K562 (cell line): ENCODE measurements around the gene JADE2. TPM values are rescaled to one million over a fixed set of nuclear protein-coding genes. Genes with fewer than 3 reads are reported as not detected.
A peak's percentile ranks its signal among the peaks of the same experiment; 100 is the strongest.

ENCODE experiments used
- ATAC-seq: fragments of 200-7000 bp; cut with Tn5 transposase; 3 replicates; pipeline ENCODE4 v1.9.1; 2020; ENCODE audit warnings: moderate library complexity
- BruUV-seq: library from RNA; stranded (reverse); fragments of 400-500 nt; replicated peaks from 2 replicates; lab custom pipeline; 2021; lab: Mats Ljungman, UMichigan
- CTCF ChIA-PET: fragments of 300-600 bp; formaldehyde crosslinking; extraction: SDS; loops from one replicate; lab custom pipeline; 2021; ENCODE audit warnings: low intra/inter-chr PET ratio; lab: Yijun Ruan, JAX
- POLR2A ChIA-PET: fragments of 300-600, 350-650 bp; sonication (Branson Sonifier 250); formaldehyde crosslinking; extraction: SDS; loops from one replicate; lab custom pipeline; 2021; ENCODE audit warnings: antibody characterized with exemption, inconsistent platforms; lab: Yijun Ruan, JAX
- DNase-seq, 4 experiments: peaks; one replicate each; pipeline versions ENCODE4 v3.0.0 to v3.0.0-alpha.2; 2011 to 2018; ENCODE audit warnings: low spot score in 3 of 4, mixed read lengths in 3 of 4; ENCODE audit errors: extremely low read depth in 1 of 4
- FAIRE-seq: peaks from 2 replicates; lab custom pipeline; 2011; peaks lifted over from hg19 to GRCh38; lab: Jason Lieb, UNC
- H2AFZ ChIP-seq: 2 replicates; pipeline ENCODE4 v1.6.0; 2011; ENCODE audit warnings: low read depth, low read length, control low read depth, inconsistent platforms
- H3K27ac ChIP-seq: fragments of 200-600 bp; 3 replicates; pipeline ENCODE4 v1.8.0; 2011; ENCODE audit warnings: low read depth, mild to moderate bottlenecking, control low read depth, inconsistent platforms, low read length, moderate library complexity, mixed read lengths; ENCODE audit errors: extremely low read depth
- H3K27me3 ChIP-seq, 2 experiments: fragments of 300-600 bp in 1 of 2; 2 replicates in 1 of 2; 3 replicates in 1 of 2; pipeline versions ENCODE4 v1.6.0 to v1.8.0; 2011; ENCODE audit warnings: inconsistent platforms in 2 of 2, low read length in 2 of 2, mild to moderate bottlenecking in 1 of 2, mixed read lengths in 1 of 2, moderate library complexity in 1 of 2; ENCODE audit not compliant: control insufficient read depth in 2 of 2, insufficient read depth in 2 of 2
- H3K36me3 ChIP-seq: fragments of 300-600 bp; 3 replicates; pipeline ENCODE4 v1.8.0; 2011; ENCODE audit warnings: mild to moderate bottlenecking, low read length, inconsistent platforms; ENCODE audit not compliant: control insufficient read depth, insufficient read depth
- H3K4me1 ChIP-seq, 2 experiments: fragments of 200-600 bp in 1 of 2; replicated peaks in 1 of 2; 2 replicates in 1 of 2; 3 replicates in 1 of 2; pipeline versions ENCODE4 v1.5.1 to v1.8.0; 2011; ENCODE audit warnings: inconsistent platforms in 2 of 2, low read length in 2 of 2, mild to moderate bottlenecking in 1 of 2, mixed read lengths in 1 of 2, moderate library complexity in 1 of 2; ENCODE audit not compliant: control insufficient read depth in 2 of 2, insufficient read depth in 2 of 2
- H3K4me2 ChIP-seq: 2 replicates; pipeline ENCODE4 v1.6.1; 2011; ENCODE audit warnings: low read length, control low read depth, inconsistent platforms, mixed read lengths; ENCODE audit not compliant: insufficient read depth
- H3K4me3 ChIP-seq: fragments of 200-600 bp; sonication (generic), shearing (Covaris generic); 2 replicates; pipeline ENCODE4 v1.5.1; 2016; ENCODE audit warnings: control low read depth, inconsistent platforms
- H3K79me2 ChIP-seq: fragments of 200-600 bp; 3 replicates; pipeline ENCODE4 v1.8.0; 2011; ENCODE audit warnings: low read length, inconsistent platforms; ENCODE audit not compliant: control insufficient read depth, insufficient read depth
- H3K9ac ChIP-seq, 2 experiments: 2 replicates each; pipeline versions ENCODE4 v1.6.0 to v1.6.1; 2011; ENCODE audit warnings: low read depth in 2 of 2, low read length in 2 of 2, control low read depth in 1 of 2, inconsistent platforms in 1 of 2, mild to moderate bottlenecking in 1 of 2, mixed read lengths in 1 of 2; ENCODE audit not compliant: insufficient read depth in 1 of 2
- H3K9me1 ChIP-seq: one replicate; pipeline ENCODE4 v1.6.0; 2011; ENCODE audit warnings: inconsistent platforms, mild to moderate bottlenecking, low read length, moderate library complexity; ENCODE audit not compliant: control insufficient read depth, insufficient read depth
- H3K9me3 ChIP-seq: replicated peaks from 2 replicates; pipeline ENCODE4 v1.5.1; 2011; ENCODE audit warnings: low read depth, low read length, inconsistent platforms; ENCODE audit not compliant: control insufficient read depth, insufficient read depth
- H4K20me1 ChIP-seq: replicated peaks from 2 replicates; pipeline ENCODE4 v1.6.1; 2011; ENCODE audit warnings: low read length, inconsistent platforms, mixed read lengths; ENCODE audit not compliant: control insufficient read depth, insufficient read depth
- ERF ChIP-seq: fragments of 450-650 bp; formaldehyde crosslinking; IDR thresholded peaks from 2 replicates; pipeline ENCODE4 v1.4.0; 2020; ENCODE audit warnings: mild to moderate bottlenecking, mixed read lengths
- JUND ChIP-seq, 2 experiments: IDR thresholded peaks; 2 replicates in 1 of 2; 3 replicates in 1 of 2; pipeline ENCODE4 v1.6.1; 2011; ENCODE audit warnings: borderline replicate concordance in 2 of 2, low read depth in 2 of 2, low read length in 2 of 2, improper control_type of control experiment in 1 of 2, missing biosample characterization in 1 of 2, missing genetic modification characterization in 1 of 2, missing genetic modification reagents in 1 of 2
- PYGO2 ChIP-seq: fragments of 450-650 bp; IDR thresholded peaks from 2 replicates; pipeline ENCODE4 v1.6.1; 2016; ENCODE audit warnings: mild to moderate bottlenecking, missing genetic modification characterization, moderate library complexity, missing compliant biosample characterization
- RFX1 ChIP-seq: fragments of 450-650 bp; IDR thresholded peaks from 2 replicates; pipeline ENCODE4 v1.6.1; 2016; ENCODE audit warnings: mild to moderate bottlenecking, moderate library complexity
- SREBF2 ChIP-seq: sonication (generic); formaldehyde crosslinking; IDR thresholded peaks from 2 replicates; pipeline ENCODE4 v1.4.0; 2020; ENCODE audit warnings: mild to moderate bottlenecking, missing genetic modification reagents
- TAF7 ChIP-seq: fragments of 450-650 bp; IDR thresholded peaks from 2 replicates; pipeline ENCODE4 v1.6.1; 2016; ENCODE audit warnings: missing genetic modification characterization, missing compliant biosample characterization
- TRIM28 ChIP-seq: fragments of 450-650 bp; IDR thresholded peaks from 2 replicates; pipeline ENCODE4 v1.6.1; 2017
- ZNF224 ChIP-seq: sonication (generic); formaldehyde crosslinking; IDR thresholded peaks from 2 replicates; pipeline ENCODE4 v1.8.0; 2022; ENCODE audit warnings: mild to moderate bottlenecking, missing genetic modification reagents
- ZNF77 ChIP-seq: fragments of 250-450 bp; sonication (Bioruptor Pico); IDR thresholded peaks from 2 replicates; pipeline ENCODE4 v1.5.0; 2020
- WGBS: fragments of 100-300 bp; shearing (Covaris generic); methylation state at CpG from one replicate; pipeline ENCODE4 v1.1.6; 2016; ENCODE audit warnings: low coverage, mixed read lengths; ENCODE audit not compliant: insufficient coverage; ENCODE audit errors: missing lambda C conversion rate; 5-methylcytosine and 5-hydroxymethylcytosine counted together
- in situ Hi-C: fragments of 300-500 bp; cut with MboI; formaldehyde crosslinking; loops from 4 replicates; pipeline ENCODE4 v1.15.0; 2018; ENCODE audit warnings: inconsistent platforms, mixed read lengths
- intact Hi-C: fragments of 100-400 bp; cut with micrococcal nuclease; formaldehyde crosslinking; loops from 2 replicates; pipeline ENCODE4 v1.14.2; 2022
- polyA plus RNA-seq, 8 experiments: library from polyadenylated mRNA; depleted of rRNA in 4 of 8; stranded (reverse) in 5 of 8; unstranded in 3 of 8; fragments of >200 nt; fragmentation: Nextera tagmentation in 2 of 8; fragmentation: Illumina TruSeq in 1 of 8; extraction: Ambion mirVana in 2 of 8; extraction: Trizol in 1 of 8; gene quantifications; 2 replicates each; pipeline versions ENCODE4 v1.2.1 to v1.2.3, GENCODE V29; 2011 to 2014; ENCODE audit warnings: inconsistent platforms in 1 of 8, missing spikeins in 1 of 8
- total RNA-seq, 7 experiments: library from RNA; depleted of rRNA in 6 of 7; stranded (reverse); fragments of >200 nt in 6 of 7; fragmentation: Illumina TruSeq in 2 of 7; extraction: Trizol in 2 of 7; gene quantifications; 2 replicates each; pipeline versions ENCODE4 v1.2.1 to v1.2.3, GENCODE V29; 2011 to 2021; ENCODE audit warnings: low replicate concordance in 1 of 7
- TF ChIP-seq, protein P1 (sequence below): sonication (generic); formaldehyde crosslinking; IDR thresholded peaks from 2 replicates; pipeline ENCODE4 v1.8.0; 2022; ENCODE audit warnings: mild to moderate bottlenecking, missing genetic modification reagents, borderline replicate concordance
- TF ChIP-seq, protein P2 (sequence below): fragments of 450-650 bp; formaldehyde crosslinking; IDR thresholded peaks from 2 replicates; pipeline ENCODE4 v1.4.0; 2022; ENCODE audit warnings: missing genetic modification characterization
- TF ChIP-seq, protein P3 (sequence below): fragments of 200-800 bp; sonication (Bioruptor generic); IDR thresholded peaks from 2 replicates; pipeline ENCODE4 v1.6.1; 2017; ENCODE audit warnings: missing genetic modification characterization, missing compliant biosample characterization

The JADE2 gene
- total and polyA plus RNA-seq, 9 of the 15 experiments (the other 6 are each of a cell fraction or from before 2014, with no cell fraction given), result 0.50 to 23.3 (median 9.1) TPM

GRCh38 chr5:134530301-134531077, 5.0 kb downstream of the JADE2 start:
- H3K4me2 ChIP-seq, result no peak overlapping the region

More at GRCh38 chr5:134530301-134531077, 5.0 kb downstream of the JADE2 start:
- TF ChIP-seq ZNF224 (CRISPR knock-in tag) (no peak), TAF7 (tag) (no peak), RFX1 (no peak), PYGO2 (tag) (no peak), TRIM28 (no peak), SREBF2 (CRISPR knock-in tag) (no peak), JUND (IDR thresholded peaks at IDR 0.05; ENCODE audit: borderline replicate concordance, low read depth, low read length) (no peak), JUND (tag; IDR thresholded peaks at IDR 0.05; ENCODE audit: borderline replicate concordance, low read depth, low read length) (no peak), ZNF77 (CRISPR knock-in tag) (no peak), ERF (CRISPR knock-in tag) (no peak)
- TF ChIP-seq, protein P1, sequence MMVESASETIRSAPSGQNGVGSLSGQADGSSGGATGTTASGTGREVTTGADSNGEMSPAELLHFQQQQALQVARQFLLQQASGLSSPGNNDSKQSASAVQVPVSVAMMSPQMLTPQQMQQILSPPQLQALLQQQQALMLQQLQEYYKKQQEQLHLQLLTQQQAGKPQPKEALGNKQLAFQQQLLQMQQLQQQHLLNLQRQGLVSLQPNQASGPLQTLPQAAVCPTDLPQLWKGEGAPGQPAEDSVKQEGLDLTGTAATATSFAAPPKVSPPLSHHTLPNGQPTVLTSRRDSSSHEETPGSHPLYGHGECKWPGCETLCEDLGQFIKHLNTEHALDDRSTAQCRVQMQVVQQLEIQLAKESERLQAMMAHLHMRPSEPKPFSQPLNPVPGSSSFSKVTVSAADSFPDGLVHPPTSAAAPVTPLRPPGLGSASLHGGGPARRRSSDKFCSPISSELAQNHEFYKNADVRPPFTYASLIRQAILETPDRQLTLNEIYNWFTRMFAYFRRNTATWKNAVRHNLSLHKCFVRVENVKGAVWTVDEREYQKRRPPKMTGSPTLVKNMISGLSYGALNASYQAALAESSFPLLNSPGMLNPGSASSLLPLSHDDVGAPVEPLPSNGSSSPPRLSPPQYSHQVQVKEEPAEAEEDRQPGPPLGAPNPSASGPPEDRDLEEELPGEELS (CRISPR knock-in tag), result no peak
- TF ChIP-seq, protein P2, sequence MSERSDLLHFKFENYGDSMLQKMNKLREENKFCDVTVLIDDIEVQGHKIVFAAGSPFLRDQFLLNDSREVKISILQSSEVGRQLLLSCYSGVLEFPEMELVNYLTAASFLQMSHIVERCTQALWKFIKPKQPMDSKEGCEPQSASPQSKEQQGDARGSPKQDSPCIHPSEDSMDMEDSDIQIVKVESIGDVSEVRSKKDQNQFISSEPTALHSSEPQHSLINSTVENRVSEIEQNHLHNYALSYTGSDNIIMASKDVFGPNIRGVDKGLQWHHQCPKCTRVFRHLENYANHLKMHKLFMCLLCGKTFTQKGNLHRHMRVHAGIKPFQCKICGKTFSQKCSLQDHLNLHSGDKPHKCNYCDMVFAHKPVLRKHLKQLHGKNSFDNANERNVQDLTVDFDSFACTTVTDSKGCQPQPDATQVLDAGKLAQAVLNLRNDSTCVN, result no peak
- TF ChIP-seq, protein P3, sequence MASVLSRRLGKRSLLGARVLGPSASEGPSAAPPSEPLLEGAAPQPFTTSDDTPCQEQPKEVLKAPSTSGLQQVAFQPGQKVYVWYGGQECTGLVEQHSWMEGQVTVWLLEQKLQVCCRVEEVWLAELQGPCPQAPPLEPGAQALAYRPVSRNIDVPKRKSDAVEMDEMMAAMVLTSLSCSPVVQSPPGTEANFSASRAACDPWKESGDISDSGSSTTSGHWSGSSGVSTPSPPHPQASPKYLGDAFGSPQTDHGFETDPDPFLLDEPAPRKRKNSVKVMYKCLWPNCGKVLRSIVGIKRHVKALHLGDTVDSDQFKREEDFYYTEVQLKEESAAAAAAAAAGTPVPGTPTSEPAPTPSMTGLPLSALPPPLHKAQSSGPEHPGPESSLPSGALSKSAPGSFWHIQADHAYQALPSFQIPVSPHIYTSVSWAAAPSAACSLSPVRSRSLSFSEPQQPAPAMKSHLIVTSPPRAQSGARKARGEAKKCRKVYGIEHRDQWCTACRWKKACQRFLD (CRISPR knock-in tag), result no peak
- WGBS, result 56% methylated on average over 8 of the region's 8 CpGs
- peaks cover 6 to 32% of the 10 kb centered on the region in 2 experiments; a peak in 3 of 5 replicates for H3K4me1 ChIP-seq
- no peaks in the 10 kb centered on the region for H3K27me3 ChIP-seq
- H2AFZ ChIP-seq, result no peak overlapping the region
- no peaks in the 10 kb centered on the region for H3K9me1 ChIP-seq
- H3K36me3 ChIP-seq, result no peaks in the 10 kb centered on the region
- H4K20me1 ChIP-seq, result no peaks in the 10 kb centered on the region
- DNase-seq, result no peak
- CTCF ChIA-PET, result no interaction called here
- no peaks in the 10 kb centered on the region for H3K9me3 ChIP-seq
- POLR2A ChIA-PET, result interaction anchor here (0.6 to 1.9 kb wide), 3 partner anchors 12 to 154 kb away, joined by 3 to 5 read pairs (median 3); no protein-coding TSS in a partner anchor
- no peak overlapping the region for H3K27ac ChIP-seq
- no TSS peak for BruUV-seq
- peaks cover 53% of the 10 kb centered on the region for H3K79me2 ChIP-seq
- H3K9ac ChIP-seq, result 0 out of 4 replicates have a peak overlapping the region, but pooled peaks of 1 of the 2 experiments have one; percentile 16
- ATAC-seq, result no peak
- in situ Hi-C loops (no loop called here), intact Hi-C loops (no loop called here)
- FAIRE-seq, result peak; percentile 15
- no peak overlapping the region for H3K4me3 ChIP-seq
